C4-2B (cell line): ENCODE data around the gene JAKMIP1.

Source experiments
- H3K27ac ChIP-seq: fragments of 450-650 bp; 2 replicates; pipeline ENCODE4 v1.5.1; 2017
- ZFX ChIP-seq: fragments of 450-650 bp; IDR thresholded peaks from 2 replicates; pipeline ENCODE4 v1.6.1; 2017
- TF ChIP-seq, protein P1 (sequence below): fragments of 450-650 bp; conservative IDR thresholded peaks from 2 replicates; pipeline ENCODE4 v1.5.1; 2017; ENCODE audit warnings: mild to moderate bottlenecking

Gene JAKMIP1

GRCh38 chr4:6172093-6172926, 28.0 kb downstream of the JAKMIP1 start:
- TF ChIP-seq, protein P1, sequence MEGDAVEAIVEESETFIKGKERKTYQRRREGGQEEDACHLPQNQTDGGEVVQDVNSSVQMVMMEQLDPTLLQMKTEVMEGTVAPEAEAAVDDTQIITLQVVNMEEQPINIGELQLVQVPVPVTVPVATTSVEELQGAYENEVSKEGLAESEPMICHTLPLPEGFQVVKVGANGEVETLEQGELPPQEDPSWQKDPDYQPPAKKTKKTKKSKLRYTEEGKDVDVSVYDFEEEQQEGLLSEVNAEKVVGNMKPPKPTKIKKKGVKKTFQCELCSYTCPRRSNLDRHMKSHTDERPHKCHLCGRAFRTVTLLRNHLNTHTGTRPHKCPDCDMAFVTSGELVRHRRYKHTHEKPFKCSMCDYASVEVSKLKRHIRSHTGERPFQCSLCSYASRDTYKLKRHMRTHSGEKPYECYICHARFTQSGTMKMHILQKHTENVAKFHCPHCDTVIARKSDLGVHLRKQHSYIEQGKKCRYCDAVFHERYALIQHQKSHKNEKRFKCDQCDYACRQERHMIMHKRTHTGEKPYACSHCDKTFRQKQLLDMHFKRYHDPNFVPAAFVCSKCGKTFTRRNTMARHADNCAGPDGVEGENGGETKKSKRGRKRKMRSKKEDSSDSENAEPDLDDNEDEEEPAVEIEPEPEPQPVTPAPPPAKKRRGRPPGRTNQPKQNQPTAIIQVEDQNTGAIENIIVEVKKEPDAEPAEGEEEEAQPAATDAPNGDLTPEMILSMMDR = no peak
- TF ChIP-seq ZFX = no peak

DNA sequence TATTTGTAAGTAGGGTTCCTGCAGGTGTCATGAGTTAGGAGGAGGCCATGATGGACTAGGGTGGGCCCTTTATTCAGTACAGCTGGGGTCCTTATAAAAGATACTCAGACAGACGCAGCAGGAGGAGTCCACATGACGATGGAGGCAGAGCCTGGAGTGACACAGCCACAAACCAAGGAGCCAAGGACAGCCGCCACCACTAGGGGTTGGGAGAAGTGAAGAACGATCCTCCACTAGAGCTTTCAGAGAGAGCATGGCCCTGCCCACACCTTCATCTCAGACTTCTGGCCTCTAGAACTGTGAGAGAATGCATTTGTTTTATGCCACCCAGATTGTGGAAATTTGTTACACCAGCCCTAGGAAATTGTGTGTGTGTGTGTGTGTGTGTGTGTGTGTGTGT, 31.1 kb downstream of the JAKMIP1 start:
- no peak overlapping the region for H3K27ac ChIP-seq
- TF ChIP-seq, protein P1 = no peak
- TF ChIP-seq ZFX = no peak

More at GRCh38 chr4:6172093-6172926, 28.0 kb downstream of the JAKMIP1 start:
- peak overlapping the region; percentile 79 for H3K27ac ChIP-seq

GRCh38 chr4:6165766-6166165, 34.6 kb downstream of the JAKMIP1 start:
- TF ChIP-seq, protein P1 = no peak
- TF ChIP-seq ZFX = no peak
- H3K27ac ChIP-seq = peak overlapping the region; percentile 13; the same call in 1 of the 2 replicates

DNA sequence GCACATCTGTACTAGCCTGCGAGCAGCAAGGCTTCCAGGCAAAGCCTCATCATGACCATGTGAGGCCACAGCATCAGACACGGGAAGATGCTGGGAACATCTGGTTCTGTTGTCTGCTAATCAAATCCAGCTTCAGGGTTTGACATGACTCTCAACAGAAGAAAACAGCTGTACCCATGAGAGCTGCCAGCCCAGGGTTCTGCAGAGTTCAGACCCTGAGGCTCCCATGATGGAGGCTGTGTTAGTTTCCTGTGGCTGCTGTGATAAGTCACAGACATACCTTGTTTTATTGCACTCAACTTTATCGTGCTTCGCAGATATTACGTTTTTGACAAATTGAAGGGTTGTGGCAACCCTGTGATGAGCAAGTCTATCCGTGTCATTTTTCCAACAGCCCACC, 37.5 kb downstream of the JAKMIP1 start:
- H3K27ac ChIP-seq = no peak overlapping the region
- TF ChIP-seq ZFX = no peak
- TF ChIP-seq, protein P1 = no peak

GRCh38 chr4:6161921-6162464, 38.4 kb downstream of the JAKMIP1 start:
- TF ChIP-seq, protein P1 = no peak
- TF ChIP-seq ZFX = no peak

GRCh38 chr4:6160536-6160935, 39.8 kb downstream of the JAKMIP1 start:
- no peak for TF ChIP-seq ZFX
- TF ChIP-seq, protein P1 = no peak
- no peak overlapping the region for H3K27ac ChIP-seq

More at GRCh38 chr4:6161921-6162464, 38.4 kb downstream of the JAKMIP1 start:
- H3K27ac ChIP-seq = no peak overlapping the region

DNA sequence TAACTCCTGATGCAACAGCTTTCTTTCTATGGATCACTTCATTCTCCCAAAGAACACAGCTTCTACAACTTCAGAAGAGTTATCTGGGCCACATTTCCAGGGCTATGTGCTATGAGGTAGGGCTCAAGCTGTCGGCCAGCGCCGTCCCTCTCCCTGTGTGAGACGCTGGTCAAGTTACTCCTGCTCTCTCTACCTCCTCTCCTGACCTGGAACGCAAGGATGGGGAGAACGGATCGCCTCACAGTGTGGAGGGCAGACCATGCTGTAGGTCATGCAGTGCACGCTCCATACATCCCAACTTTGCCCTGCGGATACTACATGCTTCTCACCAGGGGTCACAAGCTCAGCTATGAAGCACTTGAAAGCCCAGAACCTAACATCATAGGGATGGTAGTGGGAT, 42.4 kb downstream of the JAKMIP1 start:
- no peak overlapping the region for H3K27ac ChIP-seq
- TF ChIP-seq, protein P1 = no peak
- TF ChIP-seq ZFX = no peak
